Astrocyte (in vitro differentiated cells and primary cell): Measurements from ENCODE around the gene EN1.

Experiments used
- CTCF ChIP-seq: IDR thresholded peaks from 2 replicates; pipeline ENCODE4 v1.5.1; 2011; ENCODE audit warnings: low read depth, mild to moderate bottlenecking, inconsistent platforms, low read length, moderate library complexity; ENCODE audit not compliant: insufficient read depth
- EZH2 ChIP-seq: IDR thresholded peaks from 2 replicates; pipeline ENCODE4 v1.6.1; 2012; ENCODE audit warnings: mild to moderate bottlenecking, low read length, inconsistent platforms; ENCODE audit not compliant: insufficient read depth

DNA sequence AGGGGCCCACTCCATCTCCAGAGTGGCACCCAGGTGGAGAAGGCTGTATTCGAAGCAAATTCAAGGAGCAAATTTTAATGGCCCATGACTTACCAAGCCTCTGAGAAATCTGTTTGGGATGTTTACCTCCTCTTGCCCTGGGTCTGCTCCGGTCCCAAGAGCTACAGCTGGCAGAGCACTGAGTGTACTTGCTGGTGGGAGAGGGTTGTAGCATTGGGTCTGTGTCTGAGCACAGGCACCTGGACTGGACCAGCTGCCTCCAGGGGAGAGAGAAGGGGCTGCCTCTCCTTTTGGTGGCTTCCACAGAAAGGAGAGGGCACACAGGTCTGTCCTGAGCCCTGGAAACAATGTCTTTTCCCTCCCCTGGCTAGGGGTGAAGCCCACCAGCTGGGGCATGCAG lies 9.8 kb downstream of the EN1 start:
- TF ChIP-seq CTCF (no peak), EZH2 (no peak)
